Cortex of kidney (tissue), 1 donor: ENCODE results near the gene BCL2L11.
"Not testable (repeated sequence)": the region's sequence is repeated elsewhere in the genome, so short reads cannot be mapped to it uniquely, and the experiment has no call there.

Experiments used
- DNase-seq: peaks from one replicate; lab custom pipeline; 2025; lab: John Stamatoyannopoulos, UW

Gene BCL2L11

DNA sequence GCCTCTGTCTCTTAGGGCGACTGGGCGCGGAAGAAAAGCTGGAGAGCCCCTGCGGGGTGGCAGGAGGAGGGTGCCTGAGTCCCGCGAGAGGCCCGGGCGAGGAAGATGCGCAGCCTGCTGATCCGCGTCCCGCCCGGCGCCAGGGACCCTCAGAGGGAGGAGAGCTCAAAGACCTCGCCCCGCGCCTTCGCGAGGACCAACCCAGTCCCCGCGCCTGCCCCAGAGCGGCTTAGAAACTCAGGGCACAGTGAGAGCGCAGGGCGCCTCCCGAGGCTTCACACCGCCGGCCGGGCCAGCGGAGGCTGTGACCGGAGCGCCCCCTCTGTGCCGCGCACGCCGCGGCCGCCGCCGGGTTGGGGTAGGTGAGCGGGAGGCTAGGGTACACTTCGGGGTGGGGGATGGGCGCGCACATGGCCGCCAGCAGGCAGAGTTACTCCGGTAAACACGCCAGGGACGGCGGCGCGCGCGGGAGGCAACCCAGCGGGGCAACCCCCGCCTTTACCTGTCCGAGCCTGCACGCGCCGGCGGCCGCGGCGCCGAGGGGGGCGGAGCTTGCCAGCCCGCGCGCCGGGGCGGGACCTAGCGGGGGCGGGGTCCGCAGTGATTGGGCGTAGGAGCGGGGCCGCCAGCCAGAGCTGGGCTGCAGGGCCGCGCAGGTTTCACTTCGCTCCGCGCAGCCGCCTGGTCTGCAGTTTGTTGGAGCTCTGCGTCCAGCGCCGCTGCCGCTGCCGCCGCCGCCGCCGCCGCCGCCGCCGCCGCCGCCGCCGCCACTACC lies at the start of gene BCL2L11:
BCL2L11 (plus strand) TSS at position 662 of the 775 bp plus-strand sequence. CDS start 2,832 bp downstream, outside the sequence.
- peak; percentile 79 for DNase-seq

DNA sequence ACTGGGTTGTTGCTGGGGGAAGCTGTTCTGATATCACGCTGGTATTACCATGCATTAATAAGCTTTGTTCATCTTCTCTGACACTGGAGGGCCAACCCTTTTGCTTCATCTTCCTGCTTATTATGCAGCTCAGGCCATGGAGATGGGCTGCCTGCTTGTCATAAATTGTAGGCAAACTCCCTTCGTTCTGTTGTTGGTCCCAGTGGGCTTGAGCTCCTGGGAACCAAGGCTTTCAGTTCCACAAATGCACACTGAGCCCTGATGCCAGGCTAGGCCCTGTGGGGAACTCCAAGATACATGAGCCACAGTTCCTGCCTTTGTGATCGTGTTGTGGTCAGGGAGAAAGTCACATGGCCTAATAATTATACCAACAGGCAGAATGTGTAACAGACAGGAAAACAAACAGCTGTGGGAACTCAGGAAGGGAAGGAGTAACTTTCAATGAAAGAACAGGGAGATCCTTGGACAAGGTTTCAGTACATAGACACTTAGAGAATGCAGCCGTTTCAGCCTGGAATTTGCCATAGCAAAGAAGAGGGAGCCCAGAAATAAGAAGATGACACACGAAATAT lies 49.0 kb upstream of the BCL2L11 start:
- DNase-seq, result no peak

DNA sequence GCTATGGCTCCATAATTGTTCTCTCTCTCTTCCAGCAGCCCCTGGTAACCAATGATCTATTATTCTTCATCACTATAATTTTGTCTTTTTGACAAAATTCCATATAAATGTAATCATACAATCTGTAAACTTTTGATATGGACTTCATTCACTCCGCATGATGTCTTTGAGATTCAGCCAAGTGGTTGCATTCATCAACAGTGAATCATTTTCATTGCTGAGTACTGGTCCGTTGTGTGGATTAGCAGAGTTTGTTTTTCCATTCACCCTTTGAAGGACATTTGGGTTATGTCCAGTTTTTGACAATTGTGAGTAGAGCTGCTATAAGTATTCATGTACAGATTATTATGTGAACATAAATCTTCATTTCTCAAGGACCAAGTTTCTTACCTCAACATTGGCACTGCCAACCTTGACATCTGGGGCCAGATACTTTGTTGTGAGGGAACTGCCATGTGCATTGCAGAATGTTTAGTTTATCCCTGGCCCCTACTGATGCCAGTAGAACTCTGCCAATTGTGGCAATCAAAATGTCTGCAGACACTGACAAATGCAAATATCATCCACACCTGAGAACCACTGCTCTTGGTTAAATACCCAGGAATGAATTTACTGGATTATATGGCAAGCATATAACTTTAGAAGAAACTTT lies 48.4 kb upstream of the BCL2L11 start:
- no peak for DNase-seq

DNA sequence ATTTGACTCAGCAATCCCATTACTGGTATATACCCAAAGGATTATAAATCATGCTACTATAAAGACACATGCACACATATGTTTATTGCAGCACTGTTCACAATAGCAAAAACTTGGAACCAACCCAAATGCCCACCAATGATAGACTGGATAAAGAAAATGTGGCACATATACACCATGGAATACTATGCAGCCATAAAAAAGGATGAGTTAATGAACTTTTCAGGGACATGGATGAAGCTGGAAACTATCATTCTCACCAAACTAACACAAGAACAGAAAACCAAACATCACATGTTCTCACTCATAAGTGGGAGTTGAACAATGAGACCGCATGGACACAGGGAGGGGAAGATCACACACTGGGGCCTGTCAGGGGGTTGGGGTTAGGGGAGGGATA lies 38.1 kb upstream of the BCL2L11 start:
- DNase-seq, result not testable (repeated sequence)

- DNase-seq, result no peak
These were observed 28.9 kb upstream of the BCL2L11 start for GRCh38 chr2:111091811-111092211.

- DNase-seq, result no peak
These were observed 26.0 kb upstream of the BCL2L11 start for GRCh38 chr2:111094691-111095090.

GRCh38 chr2:111095434-111095833 lies 25.3 kb upstream of the BCL2L11 start:
- DNase-seq, result no peak

GRCh38 chr2:111099402-111099801 lies 21.3 kb upstream of the BCL2L11 start:
- no peak for DNase-seq

- no peak for DNase-seq
These were observed 20.5 kb upstream of the BCL2L11 start for GRCh38 chr2:111100087-111100764.

DNA sequence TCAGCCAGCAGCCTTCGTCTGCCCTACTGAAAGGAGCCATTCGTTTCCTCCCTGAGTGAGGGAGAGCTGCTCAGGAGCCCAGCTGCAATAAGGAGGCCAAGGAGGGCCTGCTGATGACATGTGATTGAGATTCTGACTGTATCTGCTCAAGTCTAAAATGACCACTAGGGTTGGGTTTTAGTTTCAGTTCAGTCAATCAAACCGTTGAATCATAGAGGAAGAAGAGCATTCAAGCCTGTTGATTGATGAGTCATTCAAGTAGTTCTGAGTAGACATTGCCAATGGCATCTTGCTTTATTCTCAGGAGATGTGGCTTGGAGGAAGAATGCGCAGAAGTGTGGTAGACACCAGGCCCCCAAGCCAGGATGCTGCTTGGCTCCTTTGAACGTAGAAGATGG lies 19.9 kb upstream of the BCL2L11 start:
- no peak for DNase-seq

GRCh38 chr2:111101592-111101991 lies 19.1 kb upstream of the BCL2L11 start:
- DNase-seq, result no peak

DNA sequence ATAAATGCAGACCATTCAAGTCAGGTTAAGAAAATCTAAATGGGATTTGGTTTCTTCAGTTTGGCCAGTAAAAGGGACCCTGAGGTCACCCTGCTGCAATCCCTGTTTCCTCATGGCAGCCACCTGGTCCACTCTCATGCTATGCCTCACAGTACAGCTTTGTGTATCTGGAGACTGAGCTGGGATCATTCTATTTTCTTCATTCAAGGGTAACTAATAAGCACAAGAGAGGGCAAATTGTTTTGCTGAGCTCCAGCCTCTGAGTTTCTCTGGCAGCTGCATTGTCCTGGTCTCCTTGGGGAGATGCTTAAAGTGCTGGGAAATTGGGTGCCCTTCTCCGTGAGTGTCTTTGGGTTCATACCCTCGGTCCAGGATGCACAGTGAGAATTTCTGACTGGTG lies 18.5 kb upstream of the BCL2L11 start:
- no peak for DNase-seq

DNA sequence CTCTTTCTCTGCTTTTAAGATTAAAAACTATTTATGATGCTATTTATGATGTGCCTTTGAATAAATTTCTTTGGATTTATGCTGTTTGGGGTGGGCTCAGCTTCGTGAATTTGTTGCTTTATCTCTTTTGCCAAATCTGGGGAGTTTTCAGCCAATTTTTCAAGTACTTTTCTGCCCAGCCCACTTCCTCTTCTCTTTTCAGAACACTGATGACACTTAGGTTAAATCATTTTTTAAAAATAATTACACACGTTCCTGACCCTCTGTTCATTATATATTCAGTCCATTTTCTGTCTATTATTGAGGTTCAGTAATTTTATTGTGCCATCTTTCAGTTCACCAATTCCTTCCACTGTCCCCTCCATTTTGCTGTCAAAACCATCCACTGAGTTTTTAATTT lies 14.8 kb upstream of the BCL2L11 start:
- DNase-seq, result no peak

- DNase-seq, result no peak
These were observed 14.0 kb upstream of the BCL2L11 start for GRCh38 chr2:111106706-111107105.

- no peak for DNase-seq
These were observed 11.9 kb upstream of the BCL2L11 start for GRCh38 chr2:111108745-111109271.

DNA sequence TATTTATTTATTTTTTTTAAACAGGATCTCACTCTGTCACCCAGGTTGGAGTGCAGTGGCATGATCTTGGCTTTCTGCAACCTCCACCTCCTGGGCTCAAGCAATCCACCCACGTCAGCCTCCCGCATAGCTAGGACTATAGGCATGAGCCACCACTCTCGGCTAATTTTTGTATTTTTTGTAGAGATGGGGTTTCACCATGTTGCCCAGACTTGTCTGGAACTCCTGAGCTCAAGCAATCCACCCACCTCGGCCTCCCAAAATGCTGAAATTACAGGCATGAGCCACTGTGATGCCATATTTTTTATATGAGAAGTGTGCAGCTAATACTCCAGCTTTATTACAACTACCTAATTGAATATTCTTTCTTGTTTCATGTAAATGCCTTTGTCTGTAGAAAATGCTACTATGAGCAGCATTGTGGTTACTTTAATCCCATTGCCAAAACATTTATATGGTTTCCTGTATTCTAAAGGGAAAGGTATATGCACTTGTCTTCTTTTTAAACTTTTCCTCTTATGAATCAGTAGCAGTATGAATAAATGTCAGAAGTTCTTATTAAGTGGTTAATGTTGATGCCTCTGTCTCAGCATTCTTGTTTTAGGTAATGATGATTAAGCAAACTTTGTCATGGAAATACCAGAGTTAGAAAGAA lies 9.5 kb upstream of the BCL2L11 start:
- no peak for DNase-seq

- DNase-seq, result no peak
These were observed 6.9 kb upstream of the BCL2L11 start for GRCh38 chr2:111113838-111114237.

GRCh38 chr2:111116011-111116746 lies 4.5 kb upstream of the BCL2L11 start:
- DNase-seq, result no peak

DNA sequence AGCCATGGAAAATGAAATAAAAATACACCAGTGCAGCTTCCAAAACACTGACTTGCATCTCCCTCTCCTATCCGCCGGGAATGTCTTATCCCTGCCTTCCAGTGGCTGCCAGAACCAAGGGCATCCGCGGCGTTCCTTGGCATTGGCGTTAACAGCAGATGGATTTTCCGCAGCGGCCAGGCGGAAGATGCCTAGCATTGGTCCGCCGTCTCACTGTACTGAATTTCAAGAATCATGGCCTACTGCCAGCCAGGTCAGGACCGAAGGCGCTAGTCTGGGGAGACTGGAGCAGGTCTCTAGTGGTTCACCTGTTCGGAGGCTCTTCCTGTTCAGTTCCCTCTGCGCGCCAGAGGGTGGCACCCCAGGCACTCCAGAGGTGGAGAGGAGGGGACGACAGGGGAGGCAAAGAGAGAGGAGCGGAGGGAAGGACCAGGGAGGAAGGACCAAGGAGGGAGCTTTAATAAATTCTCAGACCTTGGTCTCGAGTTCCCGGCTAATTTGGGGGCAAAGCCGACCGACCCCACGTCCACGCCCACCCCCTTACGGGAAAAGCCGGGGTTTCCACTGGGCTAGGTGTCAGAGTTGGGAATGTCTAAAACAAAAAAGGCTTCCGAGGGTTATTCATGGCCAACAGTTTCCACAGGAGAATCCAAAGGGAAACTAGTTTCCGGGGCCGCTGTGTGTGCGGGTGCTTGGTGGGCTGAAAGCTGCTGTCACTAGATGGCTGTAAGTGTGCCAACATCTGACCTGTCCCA lies 3.7 kb upstream of the BCL2L11 start:
- peak; percentile 17 for DNase-seq
